Measurements from ENCODE around the gene PRSS50.

PRSS50 gene

DNA sequence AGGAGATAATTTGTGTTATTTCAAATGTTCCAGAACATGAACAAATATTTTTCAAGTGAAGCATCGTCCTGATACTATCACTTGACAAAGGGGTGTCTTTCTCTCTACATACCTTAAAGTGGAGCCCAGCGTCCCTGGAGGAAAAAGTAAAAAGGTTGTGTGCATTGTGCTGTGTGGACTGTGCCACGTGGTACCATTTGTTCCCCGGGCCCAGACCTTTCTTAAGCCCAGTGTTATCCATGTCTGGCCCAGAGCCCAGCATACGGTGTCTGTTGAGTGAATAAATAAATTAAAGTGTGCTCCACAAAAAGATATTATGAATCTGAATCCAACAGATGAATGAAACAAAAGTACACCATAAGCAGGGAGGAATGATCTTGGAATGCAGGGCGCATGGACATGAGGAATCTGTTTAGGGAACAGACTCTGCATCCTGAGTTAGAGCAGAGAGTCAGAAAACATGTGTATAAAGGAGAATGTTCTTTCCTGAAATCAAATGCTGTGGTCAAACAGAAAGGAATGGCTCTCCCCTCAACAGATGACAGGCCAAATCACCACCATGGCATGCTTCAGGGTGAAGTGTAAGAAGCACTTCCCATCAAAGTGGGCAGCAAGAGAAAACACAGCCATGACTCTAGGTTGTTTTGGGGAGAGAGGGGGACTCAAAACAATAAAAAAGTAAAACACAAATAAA, 8.1 kb upstream of the PRSS50 start:
- no peak for DNase-seq (ENCODE audit: low read depth)

GRCh38 chr3:46724424-46724823, 6.8 kb upstream of the PRSS50 start:
- DNase-seq (ENCODE audit: low read depth), result no peak

DNA sequence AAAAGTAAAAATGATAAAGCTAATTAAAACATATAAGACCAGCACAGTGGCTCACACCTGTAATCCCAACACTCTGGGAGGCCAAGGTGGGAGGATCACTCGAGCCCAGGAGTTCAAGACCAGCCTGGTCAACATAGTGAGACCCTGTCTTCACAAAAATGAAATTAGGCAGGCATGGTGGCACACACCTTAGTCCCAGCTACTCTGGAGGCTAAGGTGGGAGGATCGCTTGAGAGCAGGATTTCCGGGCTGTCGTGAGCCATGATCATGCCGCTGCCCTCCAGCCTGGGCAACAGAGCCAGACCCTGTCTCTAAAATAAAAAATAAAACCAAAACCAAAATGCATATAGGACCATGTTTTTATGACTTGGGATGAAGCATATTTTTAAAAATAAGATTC, 4.8 kb upstream of the PRSS50 start:
- DNase-seq (ENCODE audit: low read depth), result no peak

GRCh38 chr3:46721009-46721408, 3.3 kb upstream of the PRSS50 start:
- no peak for DNase-seq (ENCODE audit: low read depth)

- DNase-seq (ENCODE audit: low read depth), result no peak
These were observed 2.1 kb upstream of the PRSS50 start for GRCh38 chr3:46719735-46720271.

- no peak for DNase-seq (ENCODE audit: low read depth)
These were observed 1.4 kb upstream of the PRSS50 start for GRCh38 chr3:46719044-46719565.

DNA sequence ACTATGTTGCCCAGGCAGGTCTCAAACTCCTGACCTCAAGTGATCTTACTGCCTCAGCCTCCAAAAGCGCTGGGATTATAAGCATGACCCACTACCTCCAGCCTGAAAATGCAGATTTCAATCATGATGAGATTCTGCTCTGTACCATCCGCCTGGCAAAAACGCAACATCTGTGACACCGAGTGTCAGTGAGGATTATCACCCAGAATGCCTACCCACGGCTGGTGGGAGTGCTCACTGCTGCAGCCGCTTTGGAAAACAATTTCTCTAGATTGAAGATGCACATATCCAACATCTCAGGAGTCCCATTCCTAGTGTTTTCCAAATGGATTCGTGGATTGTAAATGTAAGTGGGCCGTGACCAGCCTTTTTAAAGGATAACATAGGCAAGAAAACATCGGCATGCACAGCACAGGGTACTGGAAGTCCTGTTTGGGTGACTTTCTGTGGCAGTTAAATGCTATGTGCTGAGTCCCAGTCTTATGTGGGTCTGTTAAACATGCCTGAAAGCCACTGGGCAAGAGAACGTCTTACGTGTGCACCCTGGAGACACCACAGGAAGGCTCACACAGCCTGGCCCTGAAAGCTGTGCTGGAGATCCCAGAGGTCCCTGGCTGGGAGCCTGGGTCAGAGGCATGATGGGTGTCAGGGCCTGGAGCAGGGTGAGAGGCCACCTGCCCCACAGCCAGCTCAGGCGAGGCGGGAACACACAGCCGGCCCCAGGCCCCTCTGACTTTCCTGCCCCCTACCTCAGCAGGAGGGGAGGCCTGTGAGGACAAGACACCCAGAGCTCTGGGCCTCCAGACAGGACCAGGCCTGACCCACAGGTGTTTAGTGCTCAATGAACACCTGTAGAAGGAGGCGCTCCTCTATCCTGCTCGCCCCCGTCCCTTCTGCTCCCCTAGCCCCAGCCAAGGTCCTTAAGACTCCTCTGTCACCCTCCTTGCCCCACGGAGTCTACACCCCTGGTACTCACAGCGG, 918 bp downstream of the PRSS50 start:
- DNase-seq (ENCODE audit: low read depth), result no peak

- DNase-seq (ENCODE audit: low read depth), result no peak
These were observed 2.0 kb downstream of the PRSS50 start for GRCh38 chr3:46715507-46716175.

GRCh38 chr3:46714728-46715506, 2.8 kb downstream of the PRSS50 start:
- DNase-seq (ENCODE audit: low read depth), result no peak

DNA sequence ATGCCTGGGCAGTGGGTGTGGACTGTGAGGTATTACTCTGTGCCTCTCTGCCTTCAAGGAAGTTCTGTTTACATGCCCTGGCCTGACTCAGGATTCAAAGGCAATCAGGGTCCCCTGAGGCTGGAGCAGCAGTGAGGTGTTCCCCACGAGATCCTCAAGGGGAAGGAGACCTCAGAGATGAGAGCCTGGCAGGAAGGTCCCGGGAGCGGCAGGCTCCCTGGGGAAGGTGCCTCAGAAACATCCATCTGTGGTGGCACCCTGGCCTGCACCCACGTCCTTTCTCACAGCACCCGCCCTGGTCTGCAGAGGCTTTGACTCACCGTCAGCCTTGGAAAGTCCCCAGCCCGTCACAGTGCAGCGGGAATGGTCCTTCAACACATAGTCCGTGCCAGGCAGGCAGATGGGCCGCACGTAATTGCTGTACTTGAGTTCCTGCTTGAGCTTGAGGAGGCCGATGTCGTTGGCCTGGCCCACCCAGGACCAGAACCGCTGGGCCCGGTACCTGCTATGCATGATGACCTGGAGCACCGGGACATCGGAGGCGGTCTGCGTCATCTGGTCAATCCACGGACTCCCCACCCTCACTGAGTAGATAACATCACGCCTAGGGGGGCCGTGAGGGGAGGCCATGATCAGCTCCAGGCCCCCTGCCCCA, 3.6 kb downstream of the PRSS50 start:
- DNase-seq (ENCODE audit: low read depth), result no peak

DNA sequence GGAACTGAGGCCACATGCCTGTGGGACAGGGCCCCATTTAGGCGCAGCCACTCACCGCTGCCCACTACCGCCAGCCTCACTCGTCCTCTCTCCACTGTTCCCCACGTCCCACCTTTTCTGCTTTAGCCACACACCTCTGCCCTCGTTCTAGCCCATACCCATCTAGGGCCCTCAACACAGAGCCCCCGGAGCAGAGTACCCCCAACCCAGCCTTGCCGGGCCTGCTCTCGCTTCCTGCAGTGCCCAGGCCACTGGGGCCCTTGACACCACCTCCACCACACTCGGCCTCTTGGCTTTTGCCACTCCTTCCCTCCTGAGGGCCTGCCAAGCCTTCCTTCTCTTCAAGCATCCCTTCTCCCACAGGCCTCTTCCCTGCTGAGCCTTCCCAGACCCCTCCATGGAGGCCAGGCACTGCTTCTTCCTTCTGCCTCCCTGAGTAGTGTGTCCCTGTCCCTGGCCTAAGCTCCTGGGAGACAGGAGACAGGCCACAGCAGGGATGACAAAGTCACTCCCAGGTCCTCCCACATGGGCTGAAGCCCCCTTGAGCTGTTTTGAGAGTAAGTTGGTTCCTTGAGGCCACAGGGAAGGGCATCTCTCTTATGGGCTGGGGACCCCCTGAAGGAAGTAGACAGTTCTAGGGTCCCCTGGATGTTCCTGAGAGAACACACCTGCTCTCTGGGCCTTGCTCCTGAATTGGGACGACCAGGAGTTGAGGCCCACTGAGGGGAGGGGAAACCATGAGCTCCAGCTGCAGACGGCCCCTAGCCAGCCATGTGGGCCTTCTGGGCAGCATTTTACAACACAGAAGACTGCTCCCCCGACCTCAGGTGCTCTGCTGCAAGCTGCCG, 4.4 kb downstream of the PRSS50 start:
- no peak for DNase-seq (ENCODE audit: low read depth)

DNA sequence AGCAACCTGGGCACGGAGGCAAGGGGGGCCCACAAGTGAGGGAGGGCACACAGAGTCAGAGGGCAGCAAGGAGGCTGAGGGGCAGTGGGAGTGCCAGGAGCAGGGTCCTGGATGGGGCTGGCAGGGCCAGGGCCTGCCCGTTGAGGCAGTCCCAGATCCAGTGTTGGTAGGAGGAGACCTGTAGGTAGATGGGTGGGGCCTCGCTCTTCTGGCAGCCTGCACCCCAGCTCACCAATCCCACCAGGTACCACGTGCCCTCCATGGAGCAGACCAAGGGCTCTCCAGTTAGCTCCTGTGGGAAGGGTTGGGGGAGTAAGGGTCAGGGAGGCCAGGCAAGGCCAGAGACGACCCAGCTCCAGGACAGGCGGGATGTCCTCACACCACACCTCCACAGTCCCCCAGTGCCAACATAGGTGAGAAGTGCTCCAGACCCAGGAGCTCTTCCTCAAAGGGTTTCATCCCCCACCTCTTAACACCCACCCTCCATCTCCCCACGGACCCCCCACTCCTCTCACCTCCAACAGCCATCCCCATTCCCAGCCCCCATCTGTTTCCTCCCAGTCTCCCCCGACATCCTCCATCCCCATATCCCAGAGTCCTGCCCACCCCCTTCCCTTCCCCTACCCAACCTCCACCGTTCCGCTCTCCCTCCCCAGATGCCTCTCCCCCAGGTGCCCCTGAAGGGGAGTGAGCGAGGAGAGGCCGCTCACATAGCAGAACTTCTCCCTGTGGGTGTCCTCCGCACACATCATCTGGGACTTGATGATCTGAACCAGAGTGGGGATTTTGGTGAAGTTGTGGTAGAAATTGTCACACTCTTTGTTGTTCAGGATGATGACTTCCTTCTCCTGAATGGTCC, 5.2 kb downstream of the PRSS50 start:
- DNase-seq (ENCODE audit: low read depth), result no peak

- DNase-seq (ENCODE audit: low read depth), result no peak
These were observed 5.9 kb downstream of the PRSS50 start for GRCh38 chr3:46711760-46712159.

DNA sequence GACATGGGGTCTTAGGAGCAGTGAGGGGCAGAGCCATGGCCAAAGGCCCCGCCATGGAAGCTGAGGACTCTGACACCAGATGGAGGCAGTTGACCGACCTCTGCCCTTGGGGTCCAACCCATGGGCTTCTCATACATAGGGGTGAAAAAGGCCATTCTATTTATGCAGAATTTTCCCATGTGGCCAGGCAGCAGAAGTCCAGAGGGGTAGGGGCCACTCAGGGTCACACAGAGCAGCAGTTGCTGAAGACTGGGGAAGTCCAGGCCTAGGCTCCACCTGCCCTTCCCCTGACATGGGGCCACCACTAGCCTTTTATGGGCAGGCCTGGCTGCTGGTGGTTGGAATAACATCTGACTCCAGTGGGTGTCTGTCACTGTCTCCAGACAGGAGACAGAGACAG, 6.4 kb downstream of the PRSS50 start:
- DNase-seq (ENCODE audit: low read depth), result no peak

- no peak for DNase-seq (ENCODE audit: low read depth)
These were observed 6.9 kb downstream of the PRSS50 start for GRCh38 chr3:46710671-46711295.

DNA sequence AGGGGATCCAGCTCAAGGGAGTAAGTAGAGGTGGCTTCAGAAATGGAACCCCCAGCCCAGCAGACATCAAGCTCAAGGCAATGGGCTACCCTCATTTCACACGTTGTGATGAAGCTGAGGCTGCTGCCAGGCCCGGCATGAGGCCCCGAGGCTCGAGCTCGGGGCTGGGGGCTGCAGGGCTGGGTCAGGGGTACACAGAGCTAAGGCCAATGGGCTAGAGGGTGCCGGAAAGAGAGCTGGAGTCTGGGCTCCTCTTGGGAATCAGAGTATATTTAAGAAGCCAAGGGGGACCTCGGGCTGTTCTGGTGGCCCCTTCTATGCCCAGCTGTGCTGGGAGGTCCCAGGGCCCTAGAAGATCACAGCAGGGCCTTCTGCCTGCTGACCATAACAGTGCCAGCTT, 7.4 kb downstream of the PRSS50 start:
- no peak for DNase-seq (ENCODE audit: low read depth)

- no peak for DNase-seq (ENCODE audit: low read depth)
These were observed 7.9 kb downstream of the PRSS50 start for GRCh38 chr3:46709721-46710120.

- DNase-seq (ENCODE audit: low read depth), result no peak
These were observed 8.5 kb downstream of the PRSS50 start for GRCh38 chr3:46709157-46709654.
